Limb (tissue), 2 donors: ENCODE measurements around the gene MZT2A.
"Not testable (repeated sequence)": the region's sequence is repeated elsewhere in the genome, so short reads cannot be mapped to it uniquely, and the experiment has no call there.

Source experiments
- DNase-seq, 2 donors: peaks; one replicate each; pipeline ENCODE4 v3.0.0-alpha.2; 2016; ENCODE audit errors: extremely low spot score in 2 of 2

The MZT2A gene

GRCh38 chr2:131492418-131493198, 411 bp upstream of the MZT2A start:
- DNase-seq = peak; percentile 93 to 94

- peak in 1 of 2 donors; percentile 45 for DNase-seq
Observed at GRCh38 chr2:131491469-131491836, 744 bp downstream of the MZT2A start.

GRCh38 chr2:131490616-131491468, 1.4 kb downstream of the MZT2A start:
- DNase-seq = peak in 1 of 2 donors; percentile 67

- no peak for DNase-seq
Observed at GRCh38 chr2:131488306-131489205, 3.6 kb downstream of the MZT2A start.

GRCh38 chr2:131486201-131486902, 5.8 kb downstream of the MZT2A start:
- DNase-seq = not testable (repeated sequence)

- DNase-seq = not testable (repeated sequence)
Observed at GRCh38 chr2:131484906-131485460, 7.2 kb downstream of the MZT2A start.

- not testable (repeated sequence) for DNase-seq
Observed at GRCh38 chr2:131483981-131484820, 8.0 kb downstream of the MZT2A start.

GRCh38 chr2:131482506-131483155, 9.6 kb downstream of the MZT2A start:
- not testable (repeated sequence) for DNase-seq

- not testable (repeated sequence) for DNase-seq
Observed at GRCh38 chr2:131480351-131480750, 11.8 kb downstream of the MZT2A start.

GRCh38 chr2:131478850-131479461, 13.2 kb downstream of the MZT2A start:
- not testable (repeated sequence) for DNase-seq

- not testable (repeated sequence) for DNase-seq
Observed at GRCh38 chr2:131478074-131478849, 13.9 kb downstream of the MZT2A start.

- DNase-seq = not testable (repeated sequence)
Observed at GRCh38 chr2:131477227-131477626, 15.0 kb downstream of the MZT2A start.

- not testable (repeated sequence) for DNase-seq
Observed at GRCh38 chr2:131476363-131476762, 15.8 kb downstream of the MZT2A start.

- DNase-seq = no peak
Observed at GRCh38 chr2:131475831-131476230, 16.4 kb downstream of the MZT2A start, which contains the start of gene TUBA3D. TSS of gene TUBA3D (plus strand) at chr2:131476119. CDS start at chr2:131476200, 81 bp downstream.

- DNase-seq = not testable (repeated sequence)
Observed at GRCh38 chr2:131473266-131473665, 18.9 kb downstream of the MZT2A start.

GRCh38 chr2:131471624-131472023, 20.6 kb downstream of the MZT2A start:
- DNase-seq = not testable (repeated sequence)

GRCh38 chr2:131470944-131471343, 21.3 kb downstream of the MZT2A start:
- not testable (repeated sequence) for DNase-seq

GRCh38 chr2:131467722-131468121, 24.5 kb downstream of the MZT2A start:
- not testable (repeated sequence) for DNase-seq
